ENCODE measurements around the gene RGMA.
"Not testable (repeated sequence)": the region's sequence is repeated elsewhere in the genome, so short reads cannot be mapped to it uniquely, and the experiment has no call there.

The RGMA gene

GRCh38 chr15:93033434-93034045, 55.5 kb downstream of the RGMA start:
- DNase-seq (ENCODE audit: low read depth): no peak
- no peak for TF ChIP-seq CTCF (IDR thresholded peaks at IDR 0.05; ENCODE audit: control insufficient read depth, insufficient read depth, low read depth, low read length, missing control alignments)
- H3K4me3 ChIP-seq (ENCODE audit: control insufficient read depth, low read depth, low read length): no peak overlapping the region

- not testable (repeated sequence) for DNase-seq (ENCODE audit: low read depth); H3K4me3 ChIP-seq (ENCODE audit: control insufficient read depth, low read depth, low read length)
Observed at GRCh38 chr15:93032515-93033206, 56.4 kb downstream of the RGMA start.

GRCh38 chr15:93031557-93032384, 57.2 kb downstream of the RGMA start:
- not testable (repeated sequence) for DNase-seq (ENCODE audit: low read depth); H3K4me3 ChIP-seq (ENCODE audit: control insufficient read depth, low read depth, low read length)

- no peak overlapping the region for H3K4me3 ChIP-seq (ENCODE audit: control insufficient read depth, low read depth, low read length)
- no peak for TF ChIP-seq CTCF (IDR thresholded peaks at IDR 0.05; ENCODE audit: control insufficient read depth, insufficient read depth, low read depth, low read length, missing control alignments)
- DNase-seq (ENCODE audit: low read depth): no peak
Observed at GRCh38 chr15:93031103-93031464, 57.9 kb downstream of the RGMA start.

GRCh38 chr15:93030430-93031102, 58.4 kb downstream of the RGMA start:
- peak; percentile 87 for TF ChIP-seq CTCF (IDR thresholded peaks at IDR 0.05; ENCODE audit: control insufficient read depth, insufficient read depth, low read depth, low read length, missing control alignments)
- DNase-seq (ENCODE audit: low read depth): no peak
- H3K4me3 ChIP-seq (ENCODE audit: control insufficient read depth, low read depth, low read length): no peak overlapping the region

GRCh38 chr15:93029836-93030429, 59.1 kb downstream of the RGMA start:
- no peak for DNase-seq (ENCODE audit: low read depth)
- TF ChIP-seq CTCF (IDR thresholded peaks at IDR 0.05; ENCODE audit: control insufficient read depth, insufficient read depth, low read depth, low read length, missing control alignments): no peak
- H3K4me3 ChIP-seq (ENCODE audit: control insufficient read depth, low read depth, low read length): no peak overlapping the region

- TF ChIP-seq CTCF (IDR thresholded peaks at IDR 0.05; ENCODE audit: control insufficient read depth, insufficient read depth, low read depth, low read length, missing control alignments): no peak
- no peak for DNase-seq (ENCODE audit: low read depth)
- H3K4me3 ChIP-seq (ENCODE audit: control insufficient read depth, low read depth, low read length): no peak overlapping the region
Observed at GRCh38 chr15:93029214-93029835, 59.7 kb downstream of the RGMA start.

Data from AG09309 (cell line).